Measurements from ENCODE around the gene SLC4A8.

Gene SLC4A8

GRCh38 chr12:51424662-51425539 is at the start of gene SLC4A8:
SLC4A8 (plus strand) TSS chr12:51424831; CDS start chr12:51424988, 157 bp downstream.
- peak; percentile 84 for DNase-seq

- no peak for DNase-seq
These were observed 49.8 kb upstream of the SLC4A8 start for GRCh38 chr12:51374856-51375255.

- DNase-seq: no peak
These were observed 47.3 kb upstream of the SLC4A8 start for GRCh38 chr12:51377099-51377984.

- DNase-seq: no peak
These were observed 45.9 kb upstream of the SLC4A8 start for GRCh38 chr12:51378749-51379148.

- DNase-seq: no peak
These were observed 45.1 kb upstream of the SLC4A8 start for GRCh38 chr12:51379571-51379970.

GRCh38 chr12:51381226-51382079 is 43.2 kb upstream of the SLC4A8 start:
- no peak for DNase-seq

GRCh38 chr12:51382173-51382572 is 42.5 kb upstream of the SLC4A8 start:
- DNase-seq: no peak

GRCh38 chr12:51383269-51383905 is 41.2 kb upstream of the SLC4A8 start:
- no peak for DNase-seq

- DNase-seq: no peak
These were observed 38.3 kb upstream of the SLC4A8 start for GRCh38 chr12:51386351-51386750.

GRCh38 chr12:51388069-51388799 is 36.4 kb upstream of the SLC4A8 start:
- no peak for DNase-seq

GRCh38 chr12:51388846-51389245 is 35.8 kb upstream of the SLC4A8 start:
- DNase-seq: no peak

- DNase-seq: no peak
These were observed 35.2 kb upstream of the SLC4A8 start for GRCh38 chr12:51389302-51389999.

GRCh38 chr12:51390457-51390856 is 34.2 kb upstream of the SLC4A8 start:
- no peak for DNase-seq

- no peak for DNase-seq
These were observed 33.7 kb upstream of the SLC4A8 start for GRCh38 chr12:51390891-51391282.

- no peak for DNase-seq
These were observed 33.1 kb upstream of the SLC4A8 start, which contains the start of gene GALNT6 for GRCh38 chr12:51391283-51392123. GALNT6 (minus strand) TSS chr12:51391406; CDS start chr12:51379781, 11,625 bp downstream.

GRCh38 chr12:51392556-51393237 is 31.9 kb upstream of the SLC4A8 start:
- DNase-seq: no peak

- DNase-seq: no peak
These were observed 30.7 kb upstream of the SLC4A8 start for GRCh38 chr12:51393676-51394545.

Measured in NCI-H2081 treated with DMSO at 0.1 percent for 48 hours (cell line).